CD4-positive, alpha-beta T cell treated with Interferon alpha-2 for 1 hour (primary cell): ENCODE results near the gene SYNE3.
"Not testable (repeated sequence)": the region's sequence is repeated elsewhere in the genome, so short reads cannot be mapped to it uniquely, and the experiment has no call there.

ENCODE experiments used
- DNase-seq, 2 donors: peaks; one replicate each; pipeline ENCODE4 v3.0.0-alpha.2; 2020 to 2022

SYNE3 gene

DNA sequence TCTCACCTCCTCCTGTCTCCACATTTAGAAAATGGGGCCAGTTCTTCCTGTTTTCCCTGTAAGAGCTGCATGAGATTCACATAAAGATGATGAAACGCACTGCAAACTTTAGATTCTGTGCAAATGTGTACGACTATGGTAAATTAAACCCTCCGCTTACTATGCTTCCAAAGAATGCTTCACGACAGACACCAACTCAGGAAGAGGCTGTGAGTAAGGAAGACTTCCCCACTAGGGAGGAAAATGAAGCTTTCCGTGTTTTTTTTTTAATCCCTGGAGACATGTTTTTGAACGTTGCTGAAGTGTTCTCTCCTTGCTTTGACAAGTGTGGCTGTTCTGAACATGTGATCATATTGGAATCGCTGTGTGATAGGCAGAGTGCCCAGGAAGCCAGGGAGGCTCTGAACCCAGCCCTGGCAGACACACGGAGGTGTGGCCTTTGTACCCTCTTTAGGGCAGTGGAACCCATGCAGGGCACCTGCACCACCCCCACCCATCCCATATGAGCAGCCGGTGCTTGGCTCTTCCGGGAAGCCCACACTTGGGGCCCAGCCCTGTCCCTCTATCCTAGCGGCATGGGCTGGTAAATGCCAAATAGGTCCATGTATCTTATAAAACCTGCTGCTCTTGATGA, 7.5 kb upstream of the SYNE3 start:
- DNase-seq, result peak; percentile 67 to 75

DNA sequence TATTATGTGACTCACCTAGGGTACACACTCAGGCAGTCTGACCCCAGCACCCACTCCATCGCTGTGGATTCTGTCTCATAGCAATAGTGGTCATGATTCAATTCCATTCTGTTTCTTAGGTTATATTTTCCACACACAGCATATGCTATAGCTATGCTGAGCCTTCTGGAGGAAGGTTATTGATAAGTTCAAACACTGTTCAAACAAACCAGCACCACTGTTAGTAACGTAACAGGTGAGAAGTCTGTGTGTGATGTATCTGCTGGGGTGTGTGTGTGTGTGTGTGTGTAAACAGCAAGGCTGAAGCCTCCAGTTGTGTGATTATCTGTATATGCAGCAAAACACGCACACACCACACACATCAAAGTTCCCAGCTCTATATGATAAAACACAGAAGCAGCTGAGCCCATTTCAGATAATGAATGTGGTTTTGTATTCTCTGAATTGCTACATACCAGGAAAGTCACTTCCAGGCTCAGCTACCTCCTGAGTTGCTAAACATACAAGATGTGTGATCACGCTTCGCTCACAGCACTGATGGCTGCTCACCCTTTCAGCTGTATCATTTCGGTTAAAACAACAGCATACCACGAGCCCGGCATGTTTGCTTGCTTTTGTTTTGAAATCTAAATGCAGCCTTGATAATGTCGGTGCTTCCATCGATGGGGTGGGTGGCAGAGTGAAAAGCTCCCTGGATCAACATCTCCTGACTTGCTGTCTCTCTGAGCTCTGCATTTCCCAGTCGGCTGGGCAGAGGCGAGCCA, 6.8 kb upstream of the SYNE3 start:
- DNase-seq, result peak; percentile 64 to 76

GRCh38 chr14:95522556-95522955, 6.1 kb upstream of the SYNE3 start:
- DNase-seq, result no peak

DNA sequence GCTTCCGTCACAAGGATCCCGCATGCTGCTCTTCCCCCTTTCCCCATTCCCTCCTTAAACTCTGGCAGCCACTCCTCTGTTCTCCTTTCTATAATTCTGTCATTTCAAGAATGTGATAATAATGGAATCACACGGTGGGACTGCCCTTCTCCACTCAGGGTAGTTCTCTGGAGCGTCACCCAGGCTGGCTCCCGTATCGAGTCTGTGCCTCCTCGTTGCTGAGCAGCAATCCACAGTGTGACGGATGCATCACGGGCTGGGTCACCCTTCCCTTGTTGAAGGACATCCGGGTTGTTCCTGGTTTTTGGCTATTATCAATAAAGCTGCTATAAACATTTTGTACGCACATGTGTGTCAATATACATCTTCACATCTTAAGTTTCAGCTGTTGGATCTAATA, 5.7 kb upstream of the SYNE3 start:
- no peak for DNase-seq

DNA sequence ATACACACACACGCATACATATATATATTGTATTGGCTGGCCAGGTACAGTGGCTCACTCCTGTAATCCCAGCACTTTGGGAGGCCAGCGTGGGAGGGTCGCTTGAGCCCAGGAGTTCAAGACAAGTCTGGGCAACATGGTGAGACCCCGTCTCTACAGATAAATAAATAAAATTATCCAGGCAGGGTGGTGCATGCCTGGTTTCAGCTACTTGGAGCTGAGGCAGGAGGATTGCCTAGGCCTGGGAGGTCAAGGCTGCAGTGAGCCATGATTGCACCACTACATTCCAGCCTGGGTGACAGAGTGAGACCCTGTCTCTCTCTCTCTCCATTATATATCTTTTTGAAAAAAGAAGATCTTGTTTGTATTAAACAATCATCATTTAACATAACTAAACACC, 4.6 kb upstream of the SYNE3 start:
- no peak for DNase-seq

DNA sequence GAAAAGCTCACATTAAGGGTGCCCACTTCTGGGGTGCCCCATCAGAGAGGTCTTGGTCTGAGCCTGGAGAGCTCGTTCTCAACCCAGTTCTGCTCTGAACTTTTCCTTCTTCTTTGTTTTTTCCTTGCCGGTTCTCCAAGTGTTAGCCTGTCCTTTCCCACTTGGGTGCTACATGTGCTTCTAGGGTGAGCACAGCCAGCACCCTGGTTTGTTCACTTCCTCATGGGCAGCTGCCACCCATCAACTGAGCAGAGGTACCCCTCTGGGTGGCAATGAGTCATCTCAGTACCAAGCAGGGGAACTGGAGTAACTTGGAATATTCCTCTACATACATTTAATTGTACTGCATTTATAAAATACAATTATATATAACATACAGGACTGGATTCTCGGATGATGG, 3.9 kb upstream of the SYNE3 start:
- peak in 1 of 2 donors; percentile 43 for DNase-seq

DNA sequence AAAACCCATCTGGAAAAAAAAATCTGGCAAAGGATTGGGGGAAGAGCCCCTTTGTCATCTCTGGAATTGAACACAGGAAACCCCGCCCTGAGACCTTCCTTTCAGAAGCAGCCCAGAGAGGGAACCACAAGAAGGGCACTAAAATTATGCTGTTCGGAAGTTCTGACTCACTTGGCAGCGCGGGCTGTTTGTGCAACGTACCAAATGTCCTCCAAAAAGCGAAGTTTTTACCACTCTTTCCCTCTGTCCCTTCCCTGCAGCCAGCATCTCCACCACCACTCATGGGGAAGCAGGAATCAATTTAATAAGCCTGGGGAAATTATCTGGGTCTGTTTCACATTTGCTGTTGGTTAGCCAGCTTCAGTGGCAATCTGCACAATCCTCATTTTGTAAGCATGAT, 3.2 kb upstream of the SYNE3 start:
- DNase-seq, result peak; percentile 57 to 73

DNA sequence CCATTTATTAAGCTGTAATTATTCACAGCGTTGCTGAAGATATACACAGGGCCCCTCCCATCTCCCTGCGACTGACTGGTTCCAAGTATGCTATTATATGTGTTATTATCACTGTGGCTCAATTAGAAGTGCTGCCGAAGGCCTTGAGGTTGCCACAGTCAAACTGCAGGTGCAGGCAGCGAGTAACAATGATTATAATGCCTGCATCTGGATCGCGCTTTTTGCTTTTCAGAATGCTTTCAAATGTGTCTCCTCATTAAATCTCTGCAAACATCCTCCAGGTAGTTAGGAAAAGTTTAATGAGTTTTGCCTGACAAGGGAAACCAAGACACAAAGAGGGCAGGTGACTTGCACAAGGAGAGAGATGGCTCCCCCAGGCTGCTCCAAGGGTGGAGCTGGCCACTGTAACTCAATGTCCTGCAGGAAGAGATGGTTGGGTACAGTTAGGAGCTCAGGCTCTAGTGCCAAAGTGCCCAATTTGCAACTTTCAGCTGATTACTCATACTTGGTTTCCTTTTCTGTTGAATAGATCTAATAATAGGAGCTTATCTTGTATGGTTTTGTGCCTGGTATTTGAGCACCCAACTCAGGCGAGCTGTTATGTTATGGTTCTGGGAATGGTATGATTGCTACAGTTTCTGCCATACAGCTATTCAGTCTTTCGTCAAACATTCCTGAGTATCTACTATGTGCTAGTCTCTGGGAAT, 1.7 kb upstream of the SYNE3 start:
- DNase-seq, result no peak

DNA sequence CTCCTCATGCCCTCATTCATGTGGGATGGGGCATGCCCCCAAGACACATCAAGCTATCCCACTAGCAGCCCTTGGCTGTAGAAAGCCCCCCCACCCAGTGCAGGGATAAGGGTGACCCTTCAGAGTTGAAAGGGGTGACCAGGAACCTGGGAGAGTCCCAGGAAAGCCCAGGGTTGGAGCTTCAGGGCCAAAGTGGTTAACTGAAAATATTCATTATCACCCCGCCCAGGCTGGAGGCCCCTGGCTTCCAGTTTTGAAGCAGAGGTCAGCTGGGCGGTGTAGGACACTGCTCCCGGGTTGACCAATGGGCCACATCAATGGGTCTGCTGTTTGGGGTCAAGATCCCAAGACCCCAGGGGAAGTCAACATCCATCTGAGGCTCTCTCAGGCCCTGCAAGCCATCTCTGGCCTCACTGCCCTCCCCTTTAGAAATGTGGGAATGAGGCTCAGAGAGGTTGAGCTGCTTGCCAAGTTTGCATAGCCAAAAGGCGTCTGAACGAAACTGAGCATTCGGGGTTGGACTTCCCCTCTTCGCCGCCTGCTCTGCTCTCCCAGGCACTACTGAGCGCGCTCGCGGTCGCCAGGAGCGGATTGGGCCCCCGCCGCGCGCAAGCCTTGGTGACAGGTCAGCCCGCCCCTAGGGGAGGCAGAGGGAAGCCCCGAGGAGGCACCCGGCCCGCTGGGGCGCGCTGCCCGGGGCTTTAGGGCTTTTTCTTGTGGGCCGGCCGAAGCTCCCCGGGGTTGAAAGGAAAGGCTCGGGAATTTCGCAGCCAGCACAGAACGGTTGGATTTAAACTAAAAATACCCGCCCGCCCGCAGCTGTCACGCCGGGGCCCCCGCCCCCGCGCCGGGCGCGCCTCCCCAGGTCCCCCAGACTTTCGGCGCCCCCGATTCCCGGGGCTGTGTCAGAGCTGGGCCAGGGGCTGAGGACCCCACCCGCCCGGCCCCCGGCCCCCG, 576 bp downstream of the SYNE3 start:
- DNase-seq, result peak; percentile 82 to 88

GRCh38 chr14:95515080-95515489, 1.4 kb downstream of the SYNE3 start:
- no peak for DNase-seq

GRCh38 chr14:95514131-95515079, 2.0 kb downstream of the SYNE3 start:
- DNase-seq, result no peak

DNA sequence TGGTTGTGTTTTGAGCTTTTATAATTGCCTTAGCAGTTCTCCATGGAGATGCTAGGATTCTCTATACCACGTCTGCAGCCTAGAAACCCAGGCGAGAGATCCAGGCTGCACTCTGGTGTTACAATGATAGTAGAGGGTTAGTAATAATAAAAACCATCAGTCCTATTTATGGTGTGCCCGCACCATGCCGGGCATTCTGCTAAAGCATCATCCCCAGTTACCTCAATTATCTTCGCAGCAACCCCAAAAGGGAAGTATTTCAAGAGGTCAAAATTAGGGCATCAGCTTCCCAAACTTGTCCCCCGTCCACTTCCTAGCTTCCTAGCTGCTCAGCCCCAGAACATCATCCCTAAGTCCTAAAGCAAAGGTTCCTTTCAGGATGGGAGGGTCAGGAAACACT, 3.2 kb downstream of the SYNE3 start:
- DNase-seq, result no peak

- no peak for DNase-seq
Observed at GRCh38 chr14:95511687-95512086, 4.8 kb downstream of the SYNE3 start.

DNA sequence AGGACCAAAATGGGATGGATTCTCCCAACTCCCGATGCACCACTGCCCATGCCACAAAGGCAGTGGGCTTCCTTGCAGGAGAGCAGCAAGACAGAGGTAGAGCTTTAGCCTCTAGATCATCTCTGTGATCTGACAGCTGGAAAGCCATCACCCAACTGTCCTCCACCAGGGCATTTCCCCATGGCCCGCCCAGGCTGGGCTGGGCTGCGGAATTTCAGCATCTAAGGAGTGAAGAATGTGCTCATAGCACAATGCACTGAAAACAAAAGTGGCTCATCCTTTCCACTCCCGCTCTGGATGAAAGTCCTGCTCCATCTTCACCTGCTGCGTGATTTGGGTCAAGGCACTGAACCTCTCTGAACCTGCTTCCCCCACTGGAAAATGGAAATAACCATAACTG, 5.6 kb downstream of the SYNE3 start:
- no peak for DNase-seq

DNA sequence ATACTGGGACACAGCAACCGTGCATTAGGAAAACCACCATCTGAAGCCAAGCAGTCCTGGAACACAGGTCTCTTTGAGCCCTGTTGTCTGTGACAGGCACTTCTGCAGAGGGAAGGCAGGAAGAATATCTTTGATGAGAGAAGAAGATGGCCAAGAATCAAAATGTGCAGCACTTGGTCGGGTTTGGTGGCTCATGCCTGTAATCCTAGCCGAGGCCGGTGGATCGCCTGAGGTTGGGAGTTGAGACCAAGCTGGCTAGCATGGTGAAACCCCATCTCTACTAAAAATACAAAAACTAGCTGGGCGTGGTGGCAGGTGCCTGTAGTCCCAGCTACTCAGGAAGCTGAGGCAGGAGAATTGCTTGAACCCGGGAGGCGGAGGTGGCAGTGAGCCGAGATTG, 6.1 kb downstream of the SYNE3 start:
- not testable (repeated sequence) for DNase-seq

- no peak for DNase-seq
Observed at GRCh38 chr14:95509495-95509894, 7.0 kb downstream of the SYNE3 start.

GRCh38 chr14:95508377-95508776, 8.1 kb downstream of the SYNE3 start:
- DNase-seq, result no peak

- peak in 1 of 2 donors; percentile 44 for DNase-seq
Observed at GRCh38 chr14:95507701-95508103, 8.7 kb downstream of the SYNE3 start.

GRCh38 chr14:95507174-95507573, 9.3 kb downstream of the SYNE3 start:
- peak in 1 of 2 donors; percentile 43 for DNase-seq

- DNase-seq, result no peak
Observed at GRCh38 chr14:95505030-95505589, 11.3 kb downstream of the SYNE3 start.
